Ovary (tissue), 9 donors: ENCODE results near the gene TGFBR2. TPM values are rescaled to one million over a fixed set of nuclear protein-coding genes. Genes with fewer than 3 reads are reported as not detected.

Experiments used
- DNase-seq, 5 donors: peaks; one replicate each; pipeline ENCODE4 v3.0.0-alpha.2; 2019 to 2020
- H3K27ac ChIP-seq, 2 donors: fragments of 200-600 bp; one replicate each; pipeline versions ENCODE4 v1.5.1 to v1.8.0; 2019 to 2022
- H3K27me3 ChIP-seq: fragments of 200-600 bp; one replicate; pipeline ENCODE4 v1.8.0; 2022
- H3K36me3 ChIP-seq: fragments of 200-600 bp; sonication (generic); one replicate; pipeline ENCODE4 v1.5.1; 2019
- H3K4me1 ChIP-seq: one replicate; pipeline ENCODE4 v1.8.1; 2013; ENCODE audit warnings: mild to moderate bottlenecking, moderate library complexity; ENCODE audit not compliant: insufficient read depth
- H3K4me3 ChIP-seq: fragments of 200-600 bp; sonication (generic); one replicate; pipeline ENCODE4 v1.5.1; 2017
- H3K9me3 ChIP-seq, 2 donors: fragments of 200-600 bp in 1 of 2; sonication (generic) in 1 of 2; one replicate each; pipeline versions ENCODE4 v1.5.1 to v1.8.1; 2013 to 2019; ENCODE audit warnings: mild to moderate bottlenecking in 1 of 2, moderate library complexity in 1 of 2
- CTCF ChIP-seq, 3 donors: fragments of 450-650 bp in 2 of 3; fragments of 200-600 bp in 1 of 3; IDR thresholded peaks; one replicate each; pipeline versions ENCODE4 v1.5.1 to v1.8.0; 2016 to 2022; ENCODE audit warnings: antibody characterized with exemption in 3 of 3, mild to moderate bottlenecking in 1 of 3
- EP300 ChIP-seq: sonication (generic); formaldehyde crosslinking; IDR thresholded peaks from one replicate; pipeline ENCODE4 v1.6.1; 2017; ENCODE audit warnings: antibody characterized with exemption
- POLR2A ChIP-seq: fragments of 450-650 bp; IDR thresholded peaks from one replicate; pipeline ENCODE4 v1.6.1; 2017; ENCODE audit warnings: antibody characterized with exemption, mild to moderate bottlenecking, moderate library complexity
- WGBS, 3 donors: extraction: QIAGEN DNeasy Blood & Tissue Kit in 1 of 3; methylation state at CpG; one replicate each; pipeline versions ENCODE4 v1.1.5 to v1.1.7; 2013 to 2017; 5-methylcytosine and 5-hydroxymethylcytosine counted together
- intact Hi-C, 4 donors: fragments of 100-400 bp; cut with DNase I; formaldehyde crosslinking; loops; one replicate each; pipeline versions ENCODE4 v1.11.0 to v1.15.1; 2022 to 2023
- polyA plus RNA-seq, 2 donors: library from polyadenylated mRNA; stranded (reverse); fragments of 200-250 nt in 1 of 2; fragments of 350-450 nt in 1 of 2; fragmentation: Illumina TruSeq in 1 of 2; extraction: RNeasy Lipid Tissue Mini Kit (QIAGEN cat#74804) in 1 of 2; gene quantifications; one replicate each; pipeline ENCODE4 v1.2.3, GENCODE V29; 2013 to 2014
- total RNA-seq, 7 donors: library from RNA; depleted of rRNA in 2 of 7; stranded (reverse); fragments of >200 nt in 2 of 7; fragmentation: NEBNext Ultra II Directional in 3 of 7; extraction: Animal tissue kit (Norgen Biotek cat#: 25700) in 3 of 7; gene quantifications; one replicate each; pipeline versions ENCODE4 v1.1.0 to v1.2.4, GENCODE V29; 2016 to 2023
- donor health status: DM: no; HTN: no; CAD: no; lungs with moderate emphysema.
- donor health status: DM: no; HTN: no; CAD: no.
- donor health status: Bipolar disorder and iron deficiency.
- donor health status: DM: yes; HTN: yes; CAD: no.
- donor health status: DM: no; HTN: no; CAD: no.
- donor health status: DM: yes; HTN: yes; CAD: no.

Gene TGFBR2
- total and polyA plus RNA-seq, 9 donors = 26.8 to 158 (median 53.8) TPM

GRCh38 chr3:30658328-30659052 lies 52.1 kb downstream of the TGFBR2 start:
- no peaks in the 10 kb centered on the region for H3K36me3 ChIP-seq
- 9 to 15% (median 9%) methylated on average over 9 of the region's 9 CpGs for WGBS, 3 donors
- no peaks in the 10 kb centered on the region for H3K27me3 ChIP-seq
- intact Hi-C loops = no loop called here
- no peak overlapping the region for H3K4me3 ChIP-seq
- no peaks in the 10 kb centered on the region for H3K9me3 ChIP-seq
- no peak overlapping the region for H3K27ac ChIP-seq
- no peak for DNase-seq
- TF ChIP-seq EP300 = no peak
- TF ChIP-seq CTCF (IDR thresholded peaks at IDR 0.05) = no peak
- TF ChIP-seq POLR2A = no peak
- H3K4me1 ChIP-seq = peaks cover 15% of the 10 kb centered on the region

- intact Hi-C loops = no loop called here
- no peak for DNase-seq
- Histone ChIP-seq H3K27ac (no peak overlapping the region), H3K9me3 (no peaks in the 10 kb centered on the region), H3K36me3 (no peaks in the 10 kb centered on the region), H3K4me3 (no peak overlapping the region), H3K4me1 (peaks cover 15% of the 10 kb centered on the region), H3K27me3 (no peaks in the 10 kb centered on the region)
- WGBS, 3 donors = 67 to 70% (median 69%) methylated on average over 7 of the region's 7 CpGs
- no peak for TF ChIP-seq CTCF (IDR thresholded peaks at IDR 0.05)
- TF ChIP-seq POLR2A = no peak
- TF ChIP-seq EP300 = no peak
Measured at GRCh38 chr3:30659270-30660130, 53.1 kb downstream of the TGFBR2 start.

GRCh38 chr3:30660136-30660535 lies 53.7 kb downstream of the TGFBR2 start:
- H3K4me3 ChIP-seq = no peak overlapping the region
- H3K4me1 ChIP-seq = peaks cover 15% of the 10 kb centered on the region
- no peak overlapping the region for H3K27ac ChIP-seq
- intact Hi-C loops = no loop called here
- no peaks in the 10 kb centered on the region for H3K27me3 ChIP-seq
- DNase-seq = no peak
- no peaks in the 10 kb centered on the region for H3K9me3 ChIP-seq
- no peaks in the 10 kb centered on the region for H3K36me3 ChIP-seq
- WGBS, 3 donors = 85 to 93% (median 89%) methylated on average over 3 of the region's 3 CpGs
- no peak for TF ChIP-seq CTCF (IDR thresholded peaks at IDR 0.05)
- TF ChIP-seq POLR2A = no peak
- no peak for TF ChIP-seq EP300

GRCh38 chr3:30660656-30661055 lies 54.3 kb downstream of the TGFBR2 start:
- intact Hi-C loops = no loop called here
- peaks cover 15% of the 10 kb centered on the region for H3K4me1 ChIP-seq

More at GRCh38 chr3:30660656-30661055, 54.3 kb downstream of the TGFBR2 start:
- 92 to 97% (median 94%) methylated on average over 3 of the region's 3 CpGs for WGBS, 3 donors
- Histone ChIP-seq H3K27me3 (no peaks in the 10 kb centered on the region), H3K9me3 (no peaks in the 10 kb centered on the region), H3K4me3 (no peak overlapping the region), H3K36me3 (no peaks in the 10 kb centered on the region), H3K27ac (no peak overlapping the region)
- TF ChIP-seq POLR2A = no peak
- no peak for TF ChIP-seq CTCF (IDR thresholded peaks at IDR 0.05)
- no peak for TF ChIP-seq EP300
- no peak for DNase-seq
